ENCODE results near the gene LGR6.

Gene LGR6

DNA sequence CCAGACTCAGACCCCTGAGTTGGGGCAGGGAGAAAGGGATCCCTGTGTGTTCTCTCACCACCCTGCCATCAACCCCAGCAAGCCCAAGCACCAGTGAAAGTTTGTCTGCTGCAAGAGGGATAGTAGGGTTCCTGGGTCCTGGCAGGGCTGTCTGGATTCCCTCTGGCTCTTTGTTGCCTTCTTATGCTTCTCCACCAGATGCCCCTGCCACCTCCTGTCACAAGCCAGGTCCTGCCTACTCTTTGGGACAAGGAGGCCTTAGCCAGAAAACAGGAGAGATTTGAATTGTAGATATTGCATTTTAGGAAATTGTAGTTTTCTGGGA lies 126.4 kb downstream of the LGR6 start:
- no peak for TF ChIP-seq EZH2phosphoT487 (IDR thresholded peaks at IDR 0.05; ENCODE audit: borderline replicate concordance)
- TF ChIP-seq CTCF (conservative IDR thresholded peaks at IDR 0.05; ENCODE audit: low read length), result no peak
- Histone ChIP-seq H3K9ac (ENCODE audit: low read depth, low read length, poor library complexity, severe bottlenecking) (no peak overlapping the region), H3K4me3 (ENCODE audit: low read length, poor library complexity, severe bottlenecking) (no peak overlapping the region), H3K36me3 (ENCODE audit: insufficient read depth, low read length) (no peaks in the 10 kb centered on the region), H3F3A (ENCODE audit: low read depth) (no peaks in the 10 kb centered on the region), H3K4me1 (ENCODE audit: insufficient read depth, low read length, poor library complexity, severe bottlenecking) (no peaks in the 10 kb centered on the region), H3K9me2 (replicated peaks; ENCODE audit: low read depth, low read length) (no peaks in the 10 kb centered on the region), H3K9me3 (ENCODE audit: insufficient read depth, low read depth, low read length) (no peaks in the 10 kb centered on the region), H3K27me3 (ENCODE audit: insufficient read depth, low read length, poor library complexity, severe bottlenecking) (no peaks in the 10 kb centered on the region), H3K79me2 (ENCODE audit: insufficient read depth, low read length) (no peaks in the 10 kb centered on the region), H2AFZ (ENCODE audit: low read length) (no peak overlapping the region), H4K20me1 (ENCODE audit: insufficient read depth, low read length, poor library complexity, severe bottlenecking) (no peaks in the 10 kb centered on the region), H3K4me2 (ENCODE audit: low read depth, low read length, poor library complexity, severe bottlenecking) (no peak overlapping the region)

DNA sequence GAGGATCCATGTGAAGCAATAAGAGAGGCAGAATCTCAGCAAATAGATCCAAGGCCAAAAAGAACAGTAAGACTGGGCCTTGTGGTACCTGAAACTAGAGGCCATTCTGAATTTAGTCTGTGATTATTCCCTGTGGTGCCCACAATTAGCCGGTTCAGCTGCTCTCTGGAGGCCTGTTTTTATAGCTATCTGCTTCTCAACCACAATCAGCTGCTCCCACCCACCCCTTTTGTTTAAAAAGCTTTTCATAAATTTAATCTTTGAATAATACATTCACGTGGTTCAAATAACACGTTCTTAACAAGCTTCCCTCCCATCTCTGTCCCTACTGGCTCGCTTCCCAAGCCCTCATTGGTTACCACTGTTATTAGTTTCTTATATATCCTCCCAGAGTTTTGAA lies 130.1 kb downstream of the LGR6 start:
- no peaks in the 10 kb centered on the region for H3K9me3 ChIP-seq (ENCODE audit: insufficient read depth, low read depth, low read length)
- H3K9ac ChIP-seq (ENCODE audit: low read depth, low read length, poor library complexity, severe bottlenecking), result no peak overlapping the region
- TF ChIP-seq CTCF (conservative IDR thresholded peaks at IDR 0.05; ENCODE audit: low read length) (no peak), EZH2phosphoT487 (IDR thresholded peaks at IDR 0.05; ENCODE audit: borderline replicate concordance) (no peak)
- no peaks in the 10 kb centered on the region for H3K79me2 ChIP-seq (ENCODE audit: insufficient read depth, low read length)
- no peaks in the 10 kb centered on the region for H3K9me2 ChIP-seq (replicated peaks; ENCODE audit: low read depth, low read length)
- no peaks in the 10 kb centered on the region for H3K4me1 ChIP-seq (ENCODE audit: insufficient read depth, low read length, poor library complexity, severe bottlenecking)
- H4K20me1 ChIP-seq (ENCODE audit: insufficient read depth, low read length, poor library complexity, severe bottlenecking), result no peaks in the 10 kb centered on the region
- H3K36me3 ChIP-seq (ENCODE audit: insufficient read depth, low read length), result no peaks in the 10 kb centered on the region
- H3K27me3 ChIP-seq (ENCODE audit: insufficient read depth, low read length, poor library complexity, severe bottlenecking), result no peaks in the 10 kb centered on the region
- H2AFZ ChIP-seq (ENCODE audit: low read length), result no peak overlapping the region
- no peaks in the 10 kb centered on the region for H3F3A ChIP-seq (ENCODE audit: low read depth)
- H3K4me2 ChIP-seq (ENCODE audit: low read depth, low read length, poor library complexity, severe bottlenecking), result no peak overlapping the region
- no peak overlapping the region for H3K4me3 ChIP-seq (ENCODE audit: low read length, poor library complexity, severe bottlenecking)

DNA sequence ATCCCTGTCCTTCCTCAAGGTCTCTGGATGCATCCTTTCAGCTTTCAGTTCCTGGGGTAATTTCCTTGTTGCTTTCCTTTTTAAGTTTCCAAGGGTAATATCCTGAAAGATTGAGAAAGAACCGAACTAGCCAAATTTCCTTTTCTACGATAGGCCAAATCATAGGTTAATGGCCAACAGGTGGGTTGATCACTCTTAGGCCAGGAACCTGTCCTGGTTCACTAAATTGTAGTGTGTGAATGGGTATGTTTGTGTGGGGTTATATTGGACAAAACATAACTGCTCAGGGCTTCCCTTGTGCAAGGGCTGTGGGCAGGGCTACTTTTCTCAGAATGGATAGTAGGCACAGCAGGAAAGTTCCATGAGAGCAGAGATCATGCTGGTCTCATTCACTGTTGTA lies 131.0 kb downstream of the LGR6 start:
- Histone ChIP-seq H3F3A (ENCODE audit: low read depth) (no peaks in the 10 kb centered on the region), H3K4me2 (ENCODE audit: low read depth, low read length, poor library complexity, severe bottlenecking) (no peak overlapping the region), H3K27me3 (ENCODE audit: insufficient read depth, low read length, poor library complexity, severe bottlenecking) (no peaks in the 10 kb centered on the region), H4K20me1 (ENCODE audit: insufficient read depth, low read length, poor library complexity, severe bottlenecking) (no peaks in the 10 kb centered on the region), H3K79me2 (ENCODE audit: insufficient read depth, low read length) (no peaks in the 10 kb centered on the region), H3K4me3 (ENCODE audit: low read length, poor library complexity, severe bottlenecking) (no peak overlapping the region), H3K9me2 (replicated peaks; ENCODE audit: low read depth, low read length) (no peaks in the 10 kb centered on the region), H3K9me3 (ENCODE audit: insufficient read depth, low read depth, low read length) (no peaks in the 10 kb centered on the region), H3K9ac (ENCODE audit: low read depth, low read length, poor library complexity, severe bottlenecking) (no peak overlapping the region), H2AFZ (ENCODE audit: low read length) (no peak overlapping the region), H3K36me3 (ENCODE audit: insufficient read depth, low read length) (peaks cover 3% of the 10 kb centered on the region; the same call in 1 of the 2 replicates), H3K4me1 (ENCODE audit: insufficient read depth, low read length, poor library complexity, severe bottlenecking) (no peaks in the 10 kb centered on the region)
- TF ChIP-seq CTCF (conservative IDR thresholded peaks at IDR 0.05; ENCODE audit: low read length), result no peak
- TF ChIP-seq EZH2phosphoT487 (IDR thresholded peaks at IDR 0.05; ENCODE audit: borderline replicate concordance), result no peak

All from Loucy (cell line).